ENCODE measurements around the gene KCNQ5.

DNA sequence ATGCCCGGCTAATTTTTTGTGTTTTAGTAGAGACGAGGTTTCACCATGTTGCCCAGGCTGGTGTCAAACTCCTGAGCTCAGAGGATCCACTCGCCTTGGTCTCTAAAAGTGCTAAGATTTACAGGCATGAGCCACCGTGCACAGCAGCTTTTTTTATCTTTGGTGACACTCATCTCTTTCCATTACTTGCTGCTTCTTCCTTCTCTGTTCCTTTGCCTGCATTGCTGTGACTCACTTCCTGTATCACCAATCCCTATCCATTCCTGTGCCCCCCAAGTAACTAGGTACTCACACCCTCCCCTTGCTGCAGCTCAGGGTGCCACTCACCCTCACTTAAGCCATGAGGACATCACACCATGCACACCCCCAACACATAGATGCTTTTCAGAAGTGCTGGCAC is 578.9 kb downstream of the KCNQ5 start:
- TF ChIP-seq, protein P1, sequence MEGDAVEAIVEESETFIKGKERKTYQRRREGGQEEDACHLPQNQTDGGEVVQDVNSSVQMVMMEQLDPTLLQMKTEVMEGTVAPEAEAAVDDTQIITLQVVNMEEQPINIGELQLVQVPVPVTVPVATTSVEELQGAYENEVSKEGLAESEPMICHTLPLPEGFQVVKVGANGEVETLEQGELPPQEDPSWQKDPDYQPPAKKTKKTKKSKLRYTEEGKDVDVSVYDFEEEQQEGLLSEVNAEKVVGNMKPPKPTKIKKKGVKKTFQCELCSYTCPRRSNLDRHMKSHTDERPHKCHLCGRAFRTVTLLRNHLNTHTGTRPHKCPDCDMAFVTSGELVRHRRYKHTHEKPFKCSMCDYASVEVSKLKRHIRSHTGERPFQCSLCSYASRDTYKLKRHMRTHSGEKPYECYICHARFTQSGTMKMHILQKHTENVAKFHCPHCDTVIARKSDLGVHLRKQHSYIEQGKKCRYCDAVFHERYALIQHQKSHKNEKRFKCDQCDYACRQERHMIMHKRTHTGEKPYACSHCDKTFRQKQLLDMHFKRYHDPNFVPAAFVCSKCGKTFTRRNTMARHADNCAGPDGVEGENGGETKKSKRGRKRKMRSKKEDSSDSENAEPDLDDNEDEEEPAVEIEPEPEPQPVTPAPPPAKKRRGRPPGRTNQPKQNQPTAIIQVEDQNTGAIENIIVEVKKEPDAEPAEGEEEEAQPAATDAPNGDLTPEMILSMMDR (IDR thresholded peaks at IDR 0.05 in 2 of 3, conservative IDR thresholded peaks at IDR 0.05 in 1 of 3; ENCODE audit: borderline replicate concordance in 1 of 3, insufficient read depth in 1 of 3, low read depth in 2 of 3, low read length in 2 of 3) = no peak
- TF ChIP-seq POLR2AphosphoS5 (IDR thresholded peaks at IDR 0.05; ENCODE audit: low read depth, low read length) (no peak), POLR2A (IDR thresholded peaks at IDR 0.05; ENCODE audit: borderline replicate concordance, extremely low read depth, insufficient read depth, insufficient read length) (no peak), ZNF274 (IDR thresholded peaks at IDR 0.05; ENCODE audit: low read depth, low read length) (no peak), EZH2 (IDR thresholded peaks at IDR 0.05) (no peak), YY1 (IDR thresholded peaks at IDR 0.05; ENCODE audit: extremely low read depth, insufficient replicate concordance, low read depth, low read length) (no peak), JUND (IDR thresholded peaks at IDR 0.05) (no peak), SP1 (IDR thresholded peaks at IDR 0.05; ENCODE audit: low read depth) (no peak), RAD21 (IDR thresholded peaks at IDR 0.05; ENCODE audit: low read depth) (no peak), CEBPB (IDR thresholded peaks at IDR 0.05; ENCODE audit: low read depth) (no peak), EZH2phosphoT487 (IDR thresholded peaks at IDR 0.05; ENCODE audit: borderline replicate concordance) (no peak)
- TF ChIP-seq, protein P2, sequence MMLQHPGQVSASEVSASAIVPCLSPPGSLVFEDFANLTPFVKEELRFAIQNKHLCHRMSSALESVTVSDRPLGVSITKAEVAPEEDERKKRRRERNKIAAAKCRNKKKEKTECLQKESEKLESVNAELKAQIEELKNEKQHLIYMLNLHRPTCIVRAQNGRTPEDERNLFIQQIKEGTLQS (IDR thresholded peaks at IDR 0.05) = no peak
- TF ChIP-seq, protein P3, sequence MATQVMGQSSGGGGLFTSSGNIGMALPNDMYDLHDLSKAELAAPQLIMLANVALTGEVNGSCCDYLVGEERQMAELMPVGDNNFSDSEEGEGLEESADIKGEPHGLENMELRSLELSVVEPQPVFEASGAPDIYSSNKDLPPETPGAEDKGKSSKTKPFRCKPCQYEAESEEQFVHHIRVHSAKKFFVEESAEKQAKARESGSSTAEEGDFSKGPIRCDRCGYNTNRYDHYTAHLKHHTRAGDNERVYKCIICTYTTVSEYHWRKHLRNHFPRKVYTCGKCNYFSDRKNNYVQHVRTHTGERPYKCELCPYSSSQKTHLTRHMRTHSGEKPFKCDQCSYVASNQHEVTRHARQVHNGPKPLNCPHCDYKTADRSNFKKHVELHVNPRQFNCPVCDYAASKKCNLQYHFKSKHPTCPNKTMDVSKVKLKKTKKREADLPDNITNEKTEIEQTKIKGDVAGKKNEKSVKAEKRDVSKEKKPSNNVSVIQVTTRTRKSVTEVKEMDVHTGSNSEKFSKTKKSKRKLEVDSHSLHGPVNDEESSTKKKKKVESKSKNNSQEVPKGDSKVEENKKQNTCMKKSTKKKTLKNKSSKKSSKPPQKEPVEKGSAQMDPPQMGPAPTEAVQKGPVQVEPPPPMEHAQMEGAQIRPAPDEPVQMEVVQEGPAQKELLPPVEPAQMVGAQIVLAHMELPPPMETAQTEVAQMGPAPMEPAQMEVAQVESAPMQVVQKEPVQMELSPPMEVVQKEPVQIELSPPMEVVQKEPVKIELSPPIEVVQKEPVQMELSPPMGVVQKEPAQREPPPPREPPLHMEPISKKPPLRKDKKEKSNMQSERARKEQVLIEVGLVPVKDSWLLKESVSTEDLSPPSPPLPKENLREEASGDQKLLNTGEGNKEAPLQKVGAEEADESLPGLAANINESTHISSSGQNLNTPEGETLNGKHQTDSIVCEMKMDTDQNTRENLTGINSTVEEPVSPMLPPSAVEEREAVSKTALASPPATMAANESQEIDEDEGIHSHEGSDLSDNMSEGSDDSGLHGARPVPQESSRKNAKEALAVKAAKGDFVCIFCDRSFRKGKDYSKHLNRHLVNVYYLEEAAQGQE (IDR thresholded peaks at IDR 0.05; ENCODE audit: low read depth) = no peak
- TF ChIP-seq, protein P4, sequence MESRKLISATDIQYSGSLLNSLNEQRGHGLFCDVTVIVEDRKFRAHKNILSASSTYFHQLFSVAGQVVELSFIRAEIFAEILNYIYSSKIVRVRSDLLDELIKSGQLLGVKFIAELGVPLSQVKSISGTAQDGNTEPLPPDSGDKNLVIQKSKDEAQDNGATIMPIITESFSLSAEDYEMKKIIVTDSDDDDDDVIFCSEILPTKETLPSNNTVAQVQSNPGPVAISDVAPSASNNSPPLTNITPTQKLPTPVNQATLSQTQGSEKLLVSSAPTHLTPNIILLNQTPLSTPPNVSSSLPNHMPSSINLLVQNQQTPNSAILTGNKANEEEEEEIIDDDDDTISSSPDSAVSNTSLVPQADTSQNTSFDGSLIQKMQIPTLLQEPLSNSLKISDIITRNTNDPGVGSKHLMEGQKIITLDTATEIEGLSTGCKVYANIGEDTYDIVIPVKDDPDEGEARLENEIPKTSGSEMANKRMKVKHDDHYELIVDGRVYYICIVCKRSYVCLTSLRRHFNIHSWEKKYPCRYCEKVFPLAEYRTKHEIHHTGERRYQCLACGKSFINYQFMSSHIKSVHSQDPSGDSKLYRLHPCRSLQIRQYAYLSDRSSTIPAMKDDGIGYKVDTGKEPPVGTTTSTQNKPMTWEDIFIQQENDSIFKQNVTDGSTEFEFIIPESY (IDR thresholded peaks at IDR 0.05; ENCODE audit: extremely low read depth, insufficient replicate concordance, low read length) = no peak

All from HCT116 (cell line).